ENCODE data around the gene ZBP1. TPM values are rescaled to one million over a fixed set of nuclear protein-coding genes. Genes with fewer than 3 reads are reported as not detected.

The ZBP1 gene
- polyA plus RNA-seq, 1 of the 3 experiments (the other 2 are of a cell fraction): not detected

- no peak overlapping the region for H3K4me3 ChIP-seq (ENCODE audit: low read depth in 2 of 2, low read length in 1 of 2)
- no peaks in the 10 kb centered on the region for H3K9me2 ChIP-seq
- no peaks in the 10 kb centered on the region for H4K20me1 ChIP-seq (ENCODE audit: insufficient read depth)
- no peaks in the 10 kb centered on the region for H3F3A ChIP-seq (replicated peaks; ENCODE audit: insufficient read depth)
- ChIA-PET CTCF (interaction anchor here (2.7 kb wide), 1 partner anchor 9 kb away, joined by 8 read pairs; no protein-coding TSS in a partner anchor), POLR2A (interaction anchor here (0.7 kb wide), 1 partner anchor 443 kb away, joined by 3 read pairs; no protein-coding TSS in a partner anchor)
- DNase-seq: no peak
- TF ChIP-seq SMC3 (IDR thresholded peaks at IDR 0.05; ENCODE audit: low read depth, low read length) (no peak), PBX3 (IDR thresholded peaks at IDR 0.05) (no peak), USF2 (IDR thresholded peaks at IDR 0.05; ENCODE audit: borderline replicate concordance, low read depth, low read length) (no peak), TAF1 (IDR thresholded peaks at IDR 0.05; ENCODE audit: borderline replicate concordance, low read depth, low read length) (no peak), SIN3A (IDR thresholded peaks at IDR 0.05; ENCODE audit: borderline replicate concordance, low read depth, low read length) (no peak), EP300 (IDR thresholded peaks at IDR 0.05; ENCODE audit: borderline replicate concordance in 1 of 2, low read depth in 1 of 2, low read length in 1 of 2) (no peak), ELF1 (IDR thresholded peaks at IDR 0.05) (no peak), TCF12 (IDR thresholded peaks at IDR 0.05) (no peak), FOSL2 (IDR thresholded peaks at IDR 0.05; ENCODE audit: borderline replicate concordance, low read depth) (no peak), CHD2 (IDR thresholded peaks at IDR 0.05; ENCODE audit: low read length, partially characterized antibody) (no peak), EZH2phosphoT487 (IDR thresholded peaks at IDR 0.05; ENCODE audit: borderline replicate concordance, low read depth) (no peak), RAD21 (IDR thresholded peaks at IDR 0.05; ENCODE audit: low read length) (no peak), NFIC (IDR thresholded peaks at IDR 0.05; ENCODE audit: borderline replicate concordance) (no peak), JUND (IDR thresholded peaks at IDR 0.05) (no peak), MEF2A (IDR thresholded peaks at IDR 0.05; ENCODE audit: borderline replicate concordance, low read depth) (no peak), RFX5 (IDR thresholded peaks at IDR 0.05; ENCODE audit: low read length) (no peak), RXRA (IDR thresholded peaks at IDR 0.05; ENCODE audit: borderline replicate concordance, low read depth) (no peak), IRF3 (IDR thresholded peaks at IDR 0.05; ENCODE audit: low read depth, low read length) (no peak), YY1 (IDR thresholded peaks at IDR 0.05; ENCODE audit: low read depth) (no peak)
- no peaks in the 10 kb centered on the region for H3K27me3 ChIP-seq (ENCODE audit: insufficient read depth)
- 0 out of 2 replicates have a peak, but pooled peaks cover 4% of the 10 kb centered on the region for H3K9me3 ChIP-seq
- H3K36me3 ChIP-seq (replicated peaks in 1 of 2; ENCODE audit: control insufficient read depth in 1 of 2, insufficient read depth in 2 of 2, low read length in 1 of 2): no peaks in the 10 kb centered on the region
- no peak overlapping the region for H3K4me2 ChIP-seq
- no peaks in the 10 kb centered on the region for H3K79me2 ChIP-seq (ENCODE audit: insufficient read depth)
- H2AFZ ChIP-seq (ENCODE audit: low read depth): no peak overlapping the region
- 75% methylated on average over 2 of the region's 2 CpGs for WGBS (ENCODE audit: low lambda C conversion rate)
- peaks cover 0 to 9% of the 10 kb centered on the region in 2 experiments; a peak in 1 of 4 replicates for H3K4me1 ChIP-seq (ENCODE audit: control insufficient read depth in 1 of 2, insufficient read depth in 2 of 2, low read depth in 1 of 2, low read length in 1 of 2)
- no peak overlapping the region for H3K9ac ChIP-seq
- no peak overlapping the region for H3K27ac ChIP-seq (ENCODE audit: low read depth in 2 of 2, low read length in 1 of 2)
Observed at GRCh38 chr20:57632286-57632685, 12.1 kb upstream of the ZBP1 start.
